D341Med (cell line): ENCODE measurements around the gene MAP4K4.

ENCODE experiments used
- DNase-seq: peaks from one replicate; pipeline ENCODE4 v3.0.0; 2012; ENCODE audit warnings: low spot score

Gene MAP4K4

GRCh38 chr2:101697124-101698013, at the start of gene MAP4K4:
Gene MAP4K4 (plus strand): TSS chr2:101697707. CDS start chr2:101698081, 374 bp downstream.
- DNase-seq = peak; percentile 85

GRCh38 chr2:101653469-101653868, 44.0 kb upstream of the MAP4K4 start:
- DNase-seq = no peak

DNA sequence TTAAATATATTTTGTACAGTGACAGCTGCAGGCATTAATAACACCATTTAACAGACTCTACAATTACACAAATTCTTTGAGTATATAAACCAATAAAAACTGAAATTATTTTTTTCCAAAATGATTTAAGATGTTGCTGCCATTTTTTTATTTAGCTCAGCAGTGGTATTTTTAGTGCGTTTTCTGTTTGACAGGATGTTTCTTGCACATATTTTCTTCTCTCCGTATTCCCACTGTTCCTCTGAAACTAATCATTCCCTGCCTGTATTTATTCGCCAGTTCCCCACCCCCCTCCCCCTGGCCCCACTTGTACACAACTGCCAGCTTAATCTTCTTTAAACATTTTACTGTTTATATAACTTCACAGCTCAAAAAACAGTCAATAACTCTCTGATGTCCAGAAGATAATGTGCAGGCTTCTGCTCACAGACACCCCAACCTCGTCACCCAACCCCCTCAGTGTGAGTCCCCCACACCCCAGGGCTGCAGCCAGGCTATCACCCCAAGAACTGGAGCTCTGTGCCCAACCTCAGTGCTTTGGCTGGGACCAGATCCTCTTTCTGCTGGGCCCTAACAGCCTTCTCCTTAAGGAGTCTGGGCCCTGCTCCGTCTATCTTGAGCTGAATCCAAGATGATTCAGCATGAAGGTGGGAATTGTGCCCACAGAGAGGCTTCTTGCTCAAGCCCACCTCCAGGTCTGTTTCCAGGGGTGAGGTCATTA, 41.6 kb upstream of the MAP4K4 start:
- DNase-seq = peak; percentile 27

DNA sequence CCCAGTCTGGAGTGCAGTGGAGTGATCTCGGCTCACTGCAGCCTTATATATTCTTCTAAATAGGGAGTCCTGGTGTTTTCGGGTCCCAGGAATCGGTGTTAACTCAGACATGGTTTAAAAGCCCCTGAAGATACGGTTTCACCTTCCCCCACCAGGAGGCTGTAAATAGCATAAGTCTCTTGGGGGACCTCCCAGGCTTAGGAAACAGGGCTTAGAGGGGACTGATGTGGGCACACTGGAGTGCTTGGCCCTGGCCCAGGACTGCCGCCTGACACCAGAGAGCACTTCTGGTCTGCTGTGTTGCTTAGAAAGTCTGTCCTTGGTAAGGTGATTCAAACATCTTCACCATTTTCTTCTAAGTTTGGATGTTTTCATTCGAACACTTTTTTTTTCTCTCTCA, 39.7 kb upstream of the MAP4K4 start:
- DNase-seq = peak; percentile 74

DNA sequence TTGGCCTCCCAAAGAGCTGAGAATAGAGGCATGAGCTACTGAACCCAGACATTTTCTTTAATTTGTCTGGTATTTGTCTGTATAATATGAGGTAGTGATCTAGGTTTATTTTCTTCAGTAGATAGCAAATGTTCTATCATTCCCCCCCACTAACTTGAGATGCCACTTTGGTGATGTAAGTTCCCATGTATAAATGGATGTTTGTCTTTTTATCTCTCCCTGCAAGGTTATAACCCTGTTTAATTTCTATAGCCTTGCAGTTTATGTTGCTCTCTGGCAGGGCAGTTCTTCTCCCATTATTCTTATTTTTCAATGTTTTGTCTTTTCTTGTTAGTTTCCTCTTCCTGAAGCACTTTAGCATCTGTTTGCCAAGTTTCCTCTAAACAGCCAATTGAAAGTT, 39.1 kb upstream of the MAP4K4 start:
- no peak for DNase-seq

- no peak for DNase-seq
Observed at GRCh38 chr2:101665312-101665711, 32.2 kb upstream of the MAP4K4 start.

DNA sequence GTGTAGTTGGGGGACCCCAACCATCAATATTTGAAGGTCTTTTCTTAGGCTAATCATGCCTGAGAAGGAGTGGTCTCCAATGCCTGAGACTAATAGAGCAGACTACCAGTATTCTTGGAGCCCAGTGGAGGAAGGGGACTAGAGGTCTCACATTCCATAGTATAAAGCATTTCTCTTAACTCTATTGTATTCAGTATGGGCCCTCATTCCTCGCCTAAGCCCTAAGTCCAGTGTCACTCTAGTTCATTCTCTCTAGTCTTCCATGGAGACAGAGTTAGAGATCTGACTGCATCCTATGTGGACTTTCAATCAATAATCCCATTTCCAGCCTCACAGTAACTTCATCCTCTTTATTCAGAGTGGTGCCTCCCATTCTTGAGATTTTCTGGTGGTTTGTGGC, 29.7 kb upstream of the MAP4K4 start:
- DNase-seq = no peak

GRCh38 chr2:101672047-101672446, 25.5 kb upstream of the MAP4K4 start:
- no peak for DNase-seq

DNA sequence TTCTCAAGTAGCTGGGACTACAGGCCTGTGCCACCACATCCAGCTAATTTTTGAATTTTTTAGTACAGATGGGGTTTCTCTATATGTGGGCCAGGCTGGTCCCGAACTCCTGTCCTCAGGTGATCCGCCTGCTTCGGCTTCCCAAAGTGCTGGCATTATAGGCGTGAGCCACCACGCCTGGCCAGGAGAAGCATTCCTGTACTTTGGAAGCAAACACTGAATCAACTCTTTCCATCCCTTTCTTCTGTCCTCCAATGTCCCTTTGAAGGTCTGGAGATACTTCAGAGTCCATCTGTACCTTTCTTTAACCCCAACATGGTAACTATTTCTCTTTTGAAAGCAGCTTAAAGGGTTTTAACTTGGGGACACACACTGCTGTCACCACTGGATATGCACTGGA, 23.6 kb upstream of the MAP4K4 start:
- DNase-seq = no peak

DNA sequence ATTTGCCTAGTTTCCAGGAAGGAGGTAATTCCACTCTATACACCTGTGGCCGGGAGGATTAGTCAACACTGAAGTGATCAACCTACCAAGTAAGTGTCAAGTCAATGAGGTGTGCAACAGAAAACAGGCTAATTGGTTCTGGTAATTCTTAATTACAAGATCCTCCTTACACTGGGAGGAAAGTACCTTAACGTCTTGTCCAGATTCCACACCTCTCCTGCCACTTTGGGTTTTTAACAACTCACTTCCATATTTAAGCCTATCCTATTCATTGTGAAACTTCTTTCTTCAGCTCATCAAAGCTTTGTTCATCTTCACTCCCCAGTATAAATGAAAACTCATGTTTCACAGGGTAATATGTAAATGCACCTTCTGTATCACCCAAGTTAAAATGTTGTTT, 22.0 kb upstream of the MAP4K4 start:
- no peak for DNase-seq

DNA sequence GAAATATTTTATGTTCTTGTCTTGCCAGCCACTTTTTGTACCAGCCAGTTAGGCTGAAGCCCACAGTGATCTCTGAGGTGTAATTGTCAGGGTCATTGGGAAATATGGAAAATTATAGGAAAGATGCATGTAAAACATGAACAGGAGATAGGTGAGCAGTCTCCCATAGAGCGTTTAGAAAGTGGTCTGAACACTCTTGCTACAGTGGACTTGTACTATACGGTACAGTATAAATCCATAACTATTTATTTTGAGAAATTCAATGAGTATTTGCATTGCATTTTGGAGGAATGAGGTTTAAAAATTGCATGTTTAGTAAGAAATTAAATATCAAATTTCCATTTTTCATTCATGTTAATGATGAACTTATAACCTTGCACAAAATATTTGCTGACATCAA, 20.8 kb upstream of the MAP4K4 start:
- DNase-seq = no peak

DNA sequence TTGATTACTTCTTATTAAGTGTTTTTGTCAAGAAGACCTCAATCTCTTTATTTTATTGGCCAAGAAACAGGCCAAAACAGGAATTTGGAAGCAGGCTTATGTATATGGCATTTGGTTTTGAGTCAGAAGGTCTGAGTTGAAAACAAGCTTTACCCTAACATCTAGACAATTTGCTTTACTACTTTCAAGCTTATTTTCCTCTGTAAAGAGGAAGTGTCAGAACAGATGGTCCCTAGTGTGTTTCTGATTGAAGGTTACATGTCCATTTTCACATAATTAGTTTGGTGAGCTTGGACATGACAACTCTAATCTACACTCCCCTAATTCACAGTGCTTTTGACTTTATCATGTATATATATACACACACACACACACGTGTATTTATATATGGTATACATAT, 19.8 kb upstream of the MAP4K4 start:
- DNase-seq = no peak

DNA sequence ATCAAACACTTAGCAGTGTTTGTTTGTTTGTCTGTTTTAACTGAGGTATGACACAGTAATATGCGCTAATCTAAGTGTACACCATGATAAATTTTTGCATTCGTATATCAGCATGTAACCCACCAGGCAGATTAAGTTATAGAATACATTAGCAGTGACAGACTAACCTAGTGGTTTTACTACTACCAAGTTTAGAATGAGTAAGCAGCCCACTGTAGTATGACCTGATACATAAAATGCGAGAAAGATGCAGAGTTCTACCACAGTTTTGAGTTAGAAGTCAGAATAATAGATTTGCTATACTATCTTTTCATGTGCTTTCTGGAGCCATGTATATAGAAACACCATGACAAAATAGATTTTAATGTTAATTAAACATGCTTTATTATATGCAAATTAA, 19.1 kb upstream of the MAP4K4 start:
- no peak for DNase-seq

DNA sequence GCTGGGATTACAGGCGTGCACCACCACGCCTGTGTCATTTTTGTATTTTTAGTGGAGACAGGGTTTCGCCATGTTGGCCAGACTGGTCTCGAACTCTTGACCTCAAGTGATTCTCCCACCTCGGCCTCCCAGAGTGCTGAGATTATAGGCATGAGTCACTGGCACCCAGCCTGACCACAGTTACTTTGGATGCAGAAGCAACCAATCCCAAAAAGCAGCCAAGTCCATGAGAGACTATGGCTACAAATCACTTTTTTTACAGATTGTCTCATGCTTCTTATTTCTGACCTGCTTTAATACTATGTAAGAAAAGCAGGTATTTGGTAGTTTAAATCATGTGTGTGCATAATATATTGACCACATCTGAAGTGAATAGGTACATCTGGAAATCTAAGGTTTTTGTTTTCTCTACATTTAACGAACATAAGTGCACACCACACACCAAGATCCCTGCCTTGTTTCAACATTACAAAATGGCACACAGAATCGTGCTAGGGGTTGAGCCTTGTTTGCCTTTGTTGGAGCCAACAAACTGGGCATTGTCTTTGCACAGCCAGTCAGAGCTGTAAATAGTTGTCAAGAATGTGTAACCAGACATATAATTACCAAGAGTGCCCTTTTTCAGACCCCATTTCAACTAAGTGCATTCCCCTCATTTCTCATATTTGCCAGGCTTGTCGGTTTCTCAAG, 18.3 kb upstream of the MAP4K4 start:
- DNase-seq = no peak

GRCh38 chr2:101679801-101680487, 17.6 kb upstream of the MAP4K4 start:
- no peak for DNase-seq

DNA sequence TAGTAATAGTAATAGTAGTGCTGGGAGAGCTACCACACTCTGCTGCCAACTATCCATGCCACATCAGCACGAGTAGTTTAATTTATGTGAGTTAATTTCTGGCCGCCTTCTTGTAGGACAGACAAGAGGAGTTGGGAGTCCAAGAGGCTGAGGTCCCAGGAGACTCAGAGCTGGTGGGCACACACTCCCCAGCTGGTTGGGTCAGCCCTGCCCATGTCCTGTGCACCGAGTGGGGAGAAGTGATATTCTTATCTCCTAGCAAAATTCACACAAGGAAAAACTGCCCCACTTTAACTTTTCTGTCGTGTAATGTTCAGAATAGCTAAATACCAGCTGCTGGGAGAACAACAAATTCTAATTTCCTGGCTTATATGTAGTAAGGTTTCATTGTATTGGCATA, 15.2 kb upstream of the MAP4K4 start:
- DNase-seq = no peak

DNA sequence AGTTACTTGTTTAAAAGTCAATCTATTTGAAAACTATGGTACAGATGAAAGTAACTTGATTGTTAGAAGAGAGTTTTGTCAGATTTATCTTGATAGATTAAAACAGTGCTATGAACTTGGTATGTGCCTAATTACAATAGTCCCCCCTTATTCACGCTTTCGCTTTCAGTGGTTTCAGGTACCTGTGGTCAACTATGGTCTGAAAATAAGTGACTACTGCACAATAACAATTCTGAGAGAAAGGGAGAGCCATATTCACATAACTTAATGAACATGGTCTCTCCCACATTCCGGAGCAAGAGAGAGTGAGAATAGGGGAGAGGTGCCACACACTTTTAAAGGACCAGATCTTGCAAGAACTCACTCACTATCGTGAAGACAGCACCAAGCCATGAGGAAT, 13.2 kb upstream of the MAP4K4 start:
- DNase-seq = no peak

DNA sequence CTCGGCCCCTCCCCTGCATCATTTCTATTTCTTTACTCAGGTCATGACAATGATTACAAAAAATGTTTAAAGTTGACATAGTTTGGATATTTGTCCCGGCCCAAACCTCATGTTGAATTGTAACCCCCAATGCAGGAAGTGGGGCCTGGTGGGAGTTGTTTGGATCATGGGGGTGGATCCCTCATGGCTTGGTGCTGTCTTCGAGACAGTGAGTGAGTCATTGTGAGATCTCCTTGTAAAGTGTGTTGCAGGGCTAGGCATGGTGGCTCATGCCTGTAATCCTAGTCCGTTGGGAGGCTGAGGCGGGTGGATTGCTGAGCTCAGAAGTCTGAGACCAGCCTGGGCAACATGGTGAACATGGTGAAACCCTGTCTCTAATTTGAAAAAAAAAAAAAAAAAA, 9.2 kb upstream of the MAP4K4 start:
- DNase-seq = no peak

- no peak for DNase-seq
Observed at GRCh38 chr2:101689114-101689825, 8.2 kb upstream of the MAP4K4 start.

GRCh38 chr2:101690547-101691152, 6.9 kb upstream of the MAP4K4 start:
- DNase-seq = no peak

- no peak for DNase-seq
Observed at GRCh38 chr2:101692041-101692440, 5.5 kb upstream of the MAP4K4 start.
